ENCODE results near the gene TSPAN18. TPM values are rescaled to one million over a fixed set of nuclear protein-coding genes. Genes with fewer than 3 reads are reported as not detected.

The TSPAN18 gene
- total and polyA plus RNA-seq, 2 of the 8 experiments (the other 6 are each of a cell fraction or from before 2014, with no cell fraction given) = 5.2 to 10.2 TPM

- Histone ChIP-seq H4K20me1 (replicated peaks in 1 of 2; ENCODE audit: control insufficient read depth in 1 of 2, insufficient read depth in 2 of 2, low read length in 2 of 2) (no peaks in the 10 kb centered on the region), H2BK120ac (replicated peaks; ENCODE audit: low read depth, low read length) (no peak overlapping the region), H2BK5ac (ENCODE audit: low read depth, low read length) (no peak overlapping the region), H3K4me1 (replicated peaks in 1 of 4; ENCODE audit: control insufficient read depth in 3 of 4, insufficient read depth in 4 of 4, low read length in 3 of 4) (peaks cover 0 to 15% (median 7%) of the 10 kb centered on the region in 4 experiments; a peak in 6 of 7 replicates), H3K9ac (replicated peaks in 1 of 4; ENCODE audit: extremely low read depth in 1 of 4, low read depth in 3 of 4, low read length in 3 of 4) (no peak overlapping the region), H3K79me1 (ENCODE audit: low read depth, low read length) (no peaks in the 10 kb centered on the region), H3K4ac (replicated peaks; ENCODE audit: insufficient read length, low read depth, low read length) (no peak overlapping the region), H3K4me2 (ENCODE audit: insufficient read depth in 1 of 2, low read depth in 2 of 2, low read length in 2 of 2) (no peak overlapping the region), H3K4me3 (ENCODE audit: extremely low read depth in 1 of 4, insufficient read depth in 2 of 4, low read depth in 3 of 4, low read length in 4 of 4) (no peak overlapping the region), H2BK15ac (ENCODE audit: low read length) (no peak overlapping the region), H2BK12ac (ENCODE audit: low read depth, low read length) (no peak overlapping the region), H3K23ac (ENCODE audit: insufficient read length) (no peak overlapping the region), H3K9me3 (ENCODE audit: insufficient read depth in 2 of 2, low read depth in 1 of 2, low read length in 1 of 2) (no peaks in the 10 kb centered on the region), H3K27me3 (replicated peaks in 1 of 4; ENCODE audit: control insufficient read depth in 3 of 4, extremely low read depth in 1 of 4, insufficient read depth in 3 of 4, low read length in 3 of 4) (no peaks in the 10 kb centered on the region), H4K8ac (ENCODE audit: extremely low read depth, insufficient read depth, low read length) (no peak overlapping the region; the same call in 1 of the 2 replicates), H3K79me2 (ENCODE audit: control insufficient read depth in 1 of 2, insufficient read depth in 2 of 2, low read length in 2 of 2) (no peaks in the 10 kb centered on the region), H4K5ac (ENCODE audit: insufficient read length, low read depth, low read length) (no peak overlapping the region), H2AK5ac (ENCODE audit: low read depth, low read length) (no peak overlapping the region), H3K14ac (ENCODE audit: insufficient read length) (no peak overlapping the region), H3K56ac (replicated peaks; ENCODE audit: insufficient read length, low read depth, low read length) (no peak overlapping the region), H2BK20ac (ENCODE audit: low read length) (0 out of 2 replicates have a peak overlapping the region, but pooled peaks have one; percentile 13), H3K36me3 (ENCODE audit: control insufficient read depth in 2 of 4, insufficient read depth in 4 of 4, low read length in 3 of 4) (no peaks in the 10 kb centered on the region), H4K91ac (replicated peaks; ENCODE audit: insufficient read length, low read length) (peak overlapping the region; percentile 41), H3K27ac (ENCODE audit: low read depth, low read length) (no peak overlapping the region), H3K23me2 (ENCODE audit: low read depth, low read length) (no peaks in the 10 kb centered on the region), H3K18ac (ENCODE audit: extremely low read depth, low read length) (peak overlapping the region; percentile 32; the same call in 1 of the 2 replicates), H2AFZ (ENCODE audit: low read length) (no peak overlapping the region)
- ChIA-PET POLR2A (ENCODE audit: partially characterized antibody) (interaction anchor here (0.9 to 2.6 kb wide), 3 partner anchors 43 to 80 kb away, joined by 3 to 6 read pairs (median 4); no protein-coding TSS in a partner anchor), CTCF (ENCODE audit: partially characterized antibody) (interaction anchor here (1.3 to 5.0 kb wide), 12 partner anchors 11 to 214 kb away, joined by 3 to 26 read pairs (median 5); no protein-coding TSS in a partner anchor)
- WGBS, 2 experiments (ENCODE audit: extremely low coverage in 1 of 2, insufficient coverage in 1 of 2, insufficient read length in 1 of 2, insufficient replicate concordance in 2 of 2, low coverage in 1 of 2, low lambda C conversion rate in 2 of 2, missing lambda C conversion rate in 1 of 2) = 90% methylated on average over 13 of the region's 14 CpGs; no CpG with 5 or more reads in 1 of the 2 experiments
- FAIRE-seq = no peak
- TF ChIP-seq E2F6 (IDR thresholded peaks at IDR 0.05) = no peak
- TF ChIP-seq KDM1A (IDR thresholded peaks at IDR 0.05; ENCODE audit: borderline replicate concordance, low read length) = peak; percentile 93
- TF ChIP-seq USF2 (IDR thresholded peaks at IDR 0.05; ENCODE audit: low read length) = no peak
- no peak for TF ChIP-seq BACH1 (IDR thresholded peaks at IDR 0.05; ENCODE audit: low read length)
- DNase-seq (ENCODE audit: low read depth in 1 of 2, low spot score in 2 of 2) = no peak
These were observed 142.0 kb downstream of the TSPAN18 start for GRCh38 chr11:44868455-44869421.
